IMR-90 (cell line): ENCODE measurements around the gene SLC12A6. TPM values are rescaled to one million over a fixed set of nuclear protein-coding genes. Genes with fewer than 3 reads are reported as not detected.

Source experiments
- ATAC-seq: fragments of 200-7000 bp; cut with Tn5 transposase; 2 replicates; pipeline ENCODE4 v1.9.1; 2020; ENCODE audit warnings: low read depth, mild to moderate bottlenecking, moderate library complexity
- BruUV-seq: library from RNA; stranded (reverse); fragments of 400-500 nt; replicated peaks from 2 replicates; lab custom pipeline; 2021; lab: Mats Ljungman, UMichigan
- CTCF ChIA-PET: fragments of 300-600 bp; formaldehyde crosslinking; extraction: SDS; loops from one replicate; lab custom pipeline; 2021; ENCODE audit warnings: antibody characterized with exemption; lab: Yijun Ruan, JAX
- POLR2A ChIA-PET: fragments of 300-600 bp; sonication (Branson Sonifier 250); formaldehyde crosslinking; loops from one replicate; lab custom pipeline; 2022; ENCODE audit warnings: antibody characterized with exemption; ENCODE audit not compliant: unreplicated experiment; lab: Charles Lee
- DNase-seq: peaks from one replicate; pipeline ENCODE4 v3.0.0; 2013
- H2AFZ ChIP-seq: replicated peaks from 2 replicates; pipeline ENCODE3; 2013; ENCODE audit warnings: low read length, mild to moderate bottlenecking; ENCODE audit not compliant: poor library complexity
- H2AK5ac ChIP-seq: 2 replicates; pipeline ENCODE4 v1.6.1; 2013; ENCODE audit warnings: low read depth, low read length, inconsistent platforms
- H2AK9ac ChIP-seq: replicated peaks from 2 replicates; pipeline ENCODE3; 2013; ENCODE audit warnings: mild to moderate bottlenecking, low read depth, low read length, moderate library complexity; ENCODE audit not compliant: poor library complexity
- H2BK120ac ChIP-seq: 2 replicates; pipeline ENCODE4 v1.6.1; 2013; ENCODE audit warnings: low read depth, low read length, inconsistent platforms
- H2BK15ac ChIP-seq: 3 replicates; pipeline ENCODE4 v1.6.1; 2013; ENCODE audit warnings: low read depth, low read length, inconsistent platforms
- H2BK20ac ChIP-seq: 2 replicates; pipeline ENCODE4 v1.6.1; 2013; ENCODE audit warnings: low read depth, mild to moderate bottlenecking, inconsistent platforms, low read length, moderate library complexity
- H2BK5ac ChIP-seq: 2 replicates; pipeline ENCODE4 v1.6.1; 2013; ENCODE audit warnings: mild to moderate bottlenecking, low read depth, low read length, inconsistent platforms; ENCODE audit not compliant: poor library complexity, severe bottlenecking
- H3K14ac ChIP-seq: replicated peaks from 2 replicates; pipeline ENCODE4 v1.6.1; 2013; ENCODE audit warnings: low read depth, low read length, inconsistent platforms
- H3K18ac ChIP-seq: 2 replicates; pipeline ENCODE4 v1.6.1; 2013; ENCODE audit warnings: low read depth, low read length, control low read depth
- H3K23ac ChIP-seq: 2 replicates; pipeline ENCODE4 v1.6.1; 2013; ENCODE audit warnings: low read depth, low read length, inconsistent platforms
- H3K27ac ChIP-seq: 2 replicates; pipeline ENCODE4 v1.5.1; 2013; ENCODE audit warnings: mild to moderate bottlenecking, control low read depth, low read length; ENCODE audit not compliant: insufficient read depth
- H3K27me3 ChIP-seq: 2 replicates; pipeline ENCODE4 v1.6.1; 2013; ENCODE audit warnings: low read length; ENCODE audit not compliant: control insufficient read depth, insufficient read depth
- H3K36me3 ChIP-seq: 2 replicates; pipeline ENCODE4 v1.6.1; 2013; ENCODE audit warnings: low read length, mixed read lengths; ENCODE audit not compliant: control insufficient read depth, insufficient read depth
- H3K4ac ChIP-seq: 2 replicates; pipeline ENCODE4 v1.6.1; 2013; ENCODE audit warnings: low read depth, low read length, inconsistent platforms
- H3K4me1 ChIP-seq: 2 replicates; pipeline ENCODE4 v1.6.1; 2013; ENCODE audit warnings: low read length, mixed read lengths; ENCODE audit not compliant: control insufficient read depth, insufficient read depth
- H3K4me2 ChIP-seq: 2 replicates; pipeline ENCODE4 v1.6.1; 2013; ENCODE audit warnings: low read depth, mild to moderate bottlenecking, control low read depth, low read length, moderate library complexity
- H3K4me3 ChIP-seq: 2 replicates; pipeline ENCODE4 v1.5.1; 2013; ENCODE audit warnings: low read depth, mild to moderate bottlenecking, control low read depth, low read length, moderate library complexity; ENCODE audit not compliant: insufficient read depth
- H3K56ac ChIP-seq: 2 replicates; pipeline ENCODE4 v1.6.1; 2013; ENCODE audit warnings: low read length, inconsistent platforms; ENCODE audit not compliant: insufficient read depth; ENCODE audit errors: extremely low read depth
- H3K79me1 ChIP-seq, 2 experiments: 2 replicates each; pipeline ENCODE4 v1.6.1; 2013; ENCODE audit warnings: low read length in 2 of 2, inconsistent platforms in 1 of 2, low read depth in 1 of 2
- H3K9ac ChIP-seq: 2 replicates; pipeline ENCODE4 v1.6.1; 2013; ENCODE audit warnings: low read depth, low read length, control low read depth
- H3K9me1 ChIP-seq: 2 replicates; pipeline ENCODE4 v1.6.1; 2013; ENCODE audit warnings: low read length, inconsistent platforms; ENCODE audit not compliant: insufficient read depth
- H3K9me3 ChIP-seq: 2 replicates; pipeline ENCODE4 v1.6.1; 2013; ENCODE audit warnings: low read length; ENCODE audit not compliant: control insufficient read depth, insufficient read depth
- H4K20me1 ChIP-seq: 2 replicates; pipeline ENCODE4 v1.6.1; 2013; ENCODE audit warnings: low read length, inconsistent platforms; ENCODE audit not compliant: insufficient read depth
- H4K5ac ChIP-seq: 2 replicates; pipeline ENCODE4 v1.6.1; 2013; ENCODE audit warnings: mild to moderate bottlenecking, low read depth, low read length, control low read depth
- H4K8ac ChIP-seq, 2 experiments: 2 replicates each; pipeline ENCODE4 v1.6.1; 2013; ENCODE audit warnings: low read depth in 2 of 2, low read length in 2 of 2, control low read depth in 1 of 2, inconsistent platforms in 1 of 2
- H4K91ac ChIP-seq: 2 replicates; pipeline ENCODE4 v1.6.1; 2013; ENCODE audit warnings: low read depth, low read length, inconsistent platforms; ENCODE audit not compliant: insufficient read depth
- BHLHE40 ChIP-seq: fragments of 150-350 bp; IDR thresholded peaks from 2 replicates; pipeline ENCODE4 v1.6.1; 2016; ENCODE audit warnings: mild to moderate bottlenecking, low read depth, low read length
- CHD1 ChIP-seq: IDR thresholded peaks from 2 replicates; pipeline ENCODE4 v1.6.1; 2012; ENCODE audit warnings: low read depth, low read length, improper control_type of control experiment
- MAFK ChIP-seq: IDR thresholded peaks from 2 replicates; pipeline ENCODE4 v1.6.1; 2012; ENCODE audit warnings: low read depth, low read length, improper control_type of control experiment
- MAZ ChIP-seq: IDR thresholded peaks from 2 replicates; pipeline ENCODE4 v1.6.1; 2012; ENCODE audit warnings: low read depth, mild to moderate bottlenecking, low read length, improper control_type of control experiment, moderate library complexity, borderline replicate concordance
- MXI1 ChIP-seq: IDR thresholded peaks from 2 replicates; pipeline ENCODE4 v1.6.1; 2012; ENCODE audit warnings: low read depth, mild to moderate bottlenecking, low read length, moderate library complexity, borderline replicate concordance
- NFE2L2 ChIP-seq: fragments of 150-350 bp; IDR thresholded peaks from 2 replicates; pipeline ENCODE4 v1.6.1; 2016; ENCODE audit warnings: low read depth, mild to moderate bottlenecking, low read length
- RAD21 ChIP-seq: IDR thresholded peaks from 2 replicates; pipeline ENCODE4 v1.6.1; 2012; ENCODE audit warnings: low read length, improper control_type of control experiment
- RCOR1 ChIP-seq: IDR thresholded peaks from 2 replicates; pipeline ENCODE4 v1.6.1; 2012; ENCODE audit warnings: mild to moderate bottlenecking, low read length, improper control_type of control experiment; ENCODE audit not compliant: insufficient replicate concordance
- RFX5 ChIP-seq: IDR thresholded peaks from 2 replicates; pipeline ENCODE4 v1.8.0; 2012; ENCODE audit warnings: low read depth, mild to moderate bottlenecking, low read length, moderate library complexity
- WGBS, 2 experiments: methylation state at CpG; one replicate each; pipeline versions ENCODE4 v1.1.5 to v1.1.7; 2013; ENCODE audit warnings: missing lambda C conversion rate in 2 of 2; ENCODE audit not compliant: insufficient read length in 1 of 2; ENCODE audit errors: extremely low coverage in 2 of 2; 5-methylcytosine and 5-hydroxymethylcytosine counted together
- dilution Hi-C: fragments of 300-500 bp; cut with HindIII; formaldehyde crosslinking; loops from one replicate; pipeline ENCODE4 v1.14.3; 2018; ENCODE audit warnings: low sequenced_read_pairs; ENCODE audit not compliant: unreplicated experiment
- in situ Hi-C: fragments of 300-500 bp; cut with MboI; formaldehyde crosslinking; loops from 3 replicates; pipeline ENCODE4 v1.14.3; 2019; ENCODE audit warnings: low sequenced_read_pairs, inconsistent platforms, mixed read lengths
- intact Hi-C: fragments of 100-400 bp; cut with micrococcal nuclease; formaldehyde crosslinking; loops from 2 replicates; pipeline ENCODE4 v1.10.0; 2022
- polyA plus RNA-seq, 3 experiments: library from polyadenylated mRNA; depleted of rRNA; stranded (reverse); fragments of >200 nt; gene quantifications; 2 replicates each; pipeline ENCODE4 v1.2.3, GENCODE V29; 2012; ENCODE audit warnings: low replicate concordance in 1 of 3
- total RNA-seq: library from RNA; depleted of rRNA; stranded (reverse); fragments of >200 nt; gene quantifications from 2 replicates; pipeline ENCODE4 v1.2.3, GENCODE V29; 2012
- TF ChIP-seq, protein P1 (sequence below): fragments of 150-350 bp; IDR thresholded peaks from 2 replicates; pipeline ENCODE4 v1.6.1; 2017; ENCODE audit warnings: mild to moderate bottlenecking, antibody characterized with exemption, low read length, low read depth

Gene SLC12A6
- total and polyA plus RNA-seq, 2 of the 4 experiments (the other 2 are of a cell fraction) = 7.7 to 10.2 TPM

DNA sequence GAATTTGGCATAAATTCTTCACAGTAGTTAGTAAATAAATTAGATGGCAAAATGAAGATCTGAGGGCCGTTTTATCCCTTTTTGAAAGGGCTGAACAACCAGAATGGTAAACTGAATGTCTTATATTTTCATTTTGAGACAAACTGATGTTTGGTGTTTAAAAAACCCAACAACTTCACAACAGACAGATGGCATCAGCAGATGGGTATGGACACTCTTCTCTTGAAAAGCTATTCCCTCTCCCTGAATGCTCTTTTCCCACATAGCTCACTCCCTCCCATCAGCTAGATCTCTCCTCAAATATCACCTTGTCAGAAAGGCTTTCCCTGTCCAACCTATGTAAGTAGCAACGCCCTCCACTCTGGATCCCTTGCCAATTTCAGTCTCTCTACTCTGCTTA is 79.4 kb downstream of the SLC12A6 start:
- no peak overlapping the region for H3K4ac ChIP-seq
- intact Hi-C loops = no loop called here
- no peaks in the 10 kb centered on the region for H3K9me3 ChIP-seq
- H4K20me1 ChIP-seq = no peaks in the 10 kb centered on the region
- CTCF ChIA-PET = no interaction called here
- in situ Hi-C loops = no loop called here
- DNase-seq (no peak), ATAC-seq (no peak)
- H3K79me1 ChIP-seq = no peaks in the 10 kb centered on the region
- H4K5ac ChIP-seq = no peak overlapping the region
- no peak overlapping the region for H2AFZ ChIP-seq
- dilution Hi-C loops = no loop called here
- H2BK20ac ChIP-seq = no peak overlapping the region
- no peak overlapping the region for H2AK5ac ChIP-seq
- no peak overlapping the region for H3K14ac ChIP-seq
- H3K27me3 ChIP-seq = no peaks in the 10 kb centered on the region
- H2BK120ac ChIP-seq = no peak overlapping the region
- POLR2A ChIA-PET = no interaction called here
- no peak overlapping the region for H3K4me2 ChIP-seq
- WGBS, 2 experiments = no CpG with 5 or more reads among the region's 2 CpGs
- no peak overlapping the region for H2BK15ac ChIP-seq
- no peak overlapping the region for H3K18ac ChIP-seq
- no peak overlapping the region for H3K23ac ChIP-seq
- no peak overlapping the region for H3K9ac ChIP-seq
- H3K27ac ChIP-seq = no peak overlapping the region
- no peak overlapping the region for H2AK9ac ChIP-seq
- no peak overlapping the region for H2BK5ac ChIP-seq
- BruUV-seq = no TSS peak
- no peak overlapping the region for H4K91ac ChIP-seq
- 0 out of 2 replicates have a peak, but pooled peaks cover 5% of the 10 kb centered on the region for H3K9me1 ChIP-seq
- no peak overlapping the region for H3K4me3 ChIP-seq
- TF ChIP-seq RFX5 = no peak
- TF ChIP-seq MXI1 = no peak
- no peak for TF ChIP-seq RAD21
- TF ChIP-seq, protein P1, sequence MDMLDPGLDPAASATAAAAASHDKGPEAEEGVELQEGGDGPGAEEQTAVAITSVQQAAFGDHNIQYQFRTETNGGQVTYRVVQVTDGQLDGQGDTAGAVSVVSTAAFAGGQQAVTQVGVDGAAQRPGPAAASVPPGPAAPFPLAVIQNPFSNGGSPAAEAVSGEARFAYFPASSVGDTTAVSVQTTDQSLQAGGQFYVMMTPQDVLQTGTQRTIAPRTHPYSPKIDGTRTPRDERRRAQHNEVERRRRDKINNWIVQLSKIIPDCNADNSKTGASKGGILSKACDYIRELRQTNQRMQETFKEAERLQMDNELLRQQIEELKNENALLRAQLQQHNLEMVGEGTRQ = no peak
- no peak for TF ChIP-seq NFE2L2
- TF ChIP-seq RCOR1 = no peak
- no peak for TF ChIP-seq MAZ
- no peak for TF ChIP-seq BHLHE40
- TF ChIP-seq CHD1 = no peak
- TF ChIP-seq MAFK = no peak
- no peak overlapping the region for H4K8ac ChIP-seq
- peaks cover 7% of the 10 kb centered on the region for H3K36me3 ChIP-seq
- H3K4me1 ChIP-seq = no peaks in the 10 kb centered on the region
- H3K56ac ChIP-seq = no peak overlapping the region
